ENCODE measurements around the gene NOC4L.

Gene NOC4L

GRCh38 chr12:132158677-132159554 lies 14.7 kb downstream of the NOC4L start:
- no peak for DNase-seq

- no peak for DNase-seq
Measured at GRCh38 chr12:132159555-132160003, 15.3 kb downstream of the NOC4L start.

GRCh38 chr12:132160016-132160415 lies 15.8 kb downstream of the NOC4L start:
- no peak for DNase-seq

GRCh38 chr12:132160601-132161035 lies 16.4 kb downstream of the NOC4L start:
- no peak for DNase-seq

GRCh38 chr12:132161036-132161781 lies 17.0 kb downstream of the NOC4L start:
- DNase-seq, result no peak

- no peak for DNase-seq
Measured at GRCh38 chr12:132161796-132162507, 17.7 kb downstream of the NOC4L start.

GRCh38 chr12:132162508-132163031 lies 18.3 kb downstream of the NOC4L start:
- no peak for DNase-seq

GRCh38 chr12:132163041-132163910 lies 19.0 kb downstream of the NOC4L start:
- no peak for DNase-seq

GRCh38 chr12:132163911-132164288 lies 19.6 kb downstream of the NOC4L start:
- DNase-seq, result no peak

GRCh38 chr12:132164426-132164825 lies 20.2 kb downstream of the NOC4L start:
- DNase-seq, result no peak

GRCh38 chr12:132165584-132165983 lies 21.3 kb downstream of the NOC4L start:
- no peak for DNase-seq

GRCh38 chr12:132166093-132166492 lies 21.8 kb downstream of the NOC4L start:
- no peak for DNase-seq

GRCh38 chr12:132166801-132167591 lies 22.7 kb downstream of the NOC4L start:
- no peak for DNase-seq

- no peak for DNase-seq
Measured at GRCh38 chr12:132167611-132168310, 23.5 kb downstream of the NOC4L start.

- no peak for DNase-seq
Measured at GRCh38 chr12:132168311-132169031, 24.2 kb downstream of the NOC4L start.

- no peak for DNase-seq
Measured at GRCh38 chr12:132169376-132169775, 25.1 kb downstream of the NOC4L start.

- DNase-seq, result no peak
Measured at GRCh38 chr12:132170094-132170636, 25.9 kb downstream of the NOC4L start.

GRCh38 chr12:132170637-132171292 lies 26.5 kb downstream of the NOC4L start:
- no peak for DNase-seq

All from activated CD4-positive, alpha-beta T cell treated with anti-CD3 and anti-CD28 coated beads, Interleukin-2, amount 50 U/mL, for 4 hours (primary cell).